Peyer's patch (tissue), 4 donors: ENCODE results near the gene DAB1.

Experiments
- POLR2A ChIP-seq, 2 donors: fragments of 450-650 bp; IDR thresholded peaks; one replicate each; pipeline ENCODE4 v1.5.1; 2017; ENCODE audit warnings: antibody characterized with exemption in 2 of 2, mild to moderate bottlenecking in 2 of 2, moderate library complexity in 2 of 2
- TF ChIP-seq, protein P1 (sequence below), 6 experiments: fragments of 450-650 bp in 4 of 6; fragments of 200-600 bp in 2 of 6; sonication (generic) in 1 of 6; IDR thresholded peaks; one replicate each; pipeline ENCODE4 v1.5.1; 2017 to 2019; ENCODE audit warnings: antibody characterized with exemption in 6 of 6, mild to moderate bottlenecking in 3 of 6, moderate library complexity in 1 of 6

DNA sequence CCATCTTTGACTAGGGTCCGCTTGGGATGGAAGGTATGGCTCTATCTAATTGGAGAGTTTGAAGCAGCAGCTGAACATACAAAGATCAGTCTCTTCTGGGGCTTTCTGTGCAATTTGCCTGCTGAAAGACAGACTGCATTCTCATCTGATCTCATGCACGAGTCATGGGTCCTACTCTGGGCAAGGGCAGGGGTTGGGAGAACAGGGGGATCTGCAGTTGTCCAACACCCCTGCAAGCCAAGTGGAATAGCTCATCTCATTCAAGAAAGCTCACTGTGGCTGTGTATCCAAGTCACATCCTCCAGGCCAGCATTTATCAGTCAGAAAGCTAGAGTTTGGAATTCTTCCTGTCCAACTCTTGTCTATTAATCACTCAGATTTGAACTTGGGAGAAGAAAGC lies 280.9 kb downstream of the DAB1 start:
- TF ChIP-seq, protein P1, sequence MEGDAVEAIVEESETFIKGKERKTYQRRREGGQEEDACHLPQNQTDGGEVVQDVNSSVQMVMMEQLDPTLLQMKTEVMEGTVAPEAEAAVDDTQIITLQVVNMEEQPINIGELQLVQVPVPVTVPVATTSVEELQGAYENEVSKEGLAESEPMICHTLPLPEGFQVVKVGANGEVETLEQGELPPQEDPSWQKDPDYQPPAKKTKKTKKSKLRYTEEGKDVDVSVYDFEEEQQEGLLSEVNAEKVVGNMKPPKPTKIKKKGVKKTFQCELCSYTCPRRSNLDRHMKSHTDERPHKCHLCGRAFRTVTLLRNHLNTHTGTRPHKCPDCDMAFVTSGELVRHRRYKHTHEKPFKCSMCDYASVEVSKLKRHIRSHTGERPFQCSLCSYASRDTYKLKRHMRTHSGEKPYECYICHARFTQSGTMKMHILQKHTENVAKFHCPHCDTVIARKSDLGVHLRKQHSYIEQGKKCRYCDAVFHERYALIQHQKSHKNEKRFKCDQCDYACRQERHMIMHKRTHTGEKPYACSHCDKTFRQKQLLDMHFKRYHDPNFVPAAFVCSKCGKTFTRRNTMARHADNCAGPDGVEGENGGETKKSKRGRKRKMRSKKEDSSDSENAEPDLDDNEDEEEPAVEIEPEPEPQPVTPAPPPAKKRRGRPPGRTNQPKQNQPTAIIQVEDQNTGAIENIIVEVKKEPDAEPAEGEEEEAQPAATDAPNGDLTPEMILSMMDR (IDR thresholded peaks at IDR 0.05), result no peak
- no peak for TF ChIP-seq POLR2A (IDR thresholded peaks at IDR 0.05)
